Measurements from ENCODE around the gene FAIM2. TPM values are rescaled to one million over a fixed set of nuclear protein-coding genes. Genes with fewer than 3 reads are reported as not detected.
A peak's percentile ranks its signal among the peaks of the same experiment; 100 is the strongest.

FAIM2 gene
- total and polyA plus RNA-seq, 2 donors (not counting 1 experiment from before 2014, with no cell fraction given): 0.50 to 1.00 TPM

DNA sequence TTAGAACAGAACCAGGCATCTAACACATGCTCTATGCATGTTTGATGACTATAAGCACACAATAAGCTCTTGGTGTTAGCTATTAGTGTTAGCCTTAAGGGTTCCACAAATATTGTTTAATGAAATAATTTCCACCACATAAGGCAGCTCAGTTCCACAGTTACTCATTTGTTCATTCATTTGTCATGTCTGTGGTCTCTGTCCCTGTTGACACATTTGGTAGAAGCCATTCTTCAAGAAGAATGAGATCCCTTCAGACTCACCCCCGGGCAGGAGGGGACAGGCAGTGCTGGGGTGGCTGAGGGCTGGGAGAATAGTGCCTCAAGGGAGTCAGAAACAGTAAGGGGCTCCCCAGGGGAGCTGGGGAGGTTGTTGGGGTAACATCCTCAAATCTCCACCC lies 3.7 kb upstream of the FAIM2 start:
- H3K79me2 ChIP-seq (ENCODE audit: control insufficient read depth, insufficient read depth, low read length): no peaks in the 10 kb centered on the region
- H2AFZ ChIP-seq (ENCODE audit: low read length): no peak overlapping the region
- no peak for TF ChIP-seq EZH2 (IDR thresholded peaks at IDR 0.05; ENCODE audit: low read length, missing control alignments)
- TF ChIP-seq, protein P1, sequence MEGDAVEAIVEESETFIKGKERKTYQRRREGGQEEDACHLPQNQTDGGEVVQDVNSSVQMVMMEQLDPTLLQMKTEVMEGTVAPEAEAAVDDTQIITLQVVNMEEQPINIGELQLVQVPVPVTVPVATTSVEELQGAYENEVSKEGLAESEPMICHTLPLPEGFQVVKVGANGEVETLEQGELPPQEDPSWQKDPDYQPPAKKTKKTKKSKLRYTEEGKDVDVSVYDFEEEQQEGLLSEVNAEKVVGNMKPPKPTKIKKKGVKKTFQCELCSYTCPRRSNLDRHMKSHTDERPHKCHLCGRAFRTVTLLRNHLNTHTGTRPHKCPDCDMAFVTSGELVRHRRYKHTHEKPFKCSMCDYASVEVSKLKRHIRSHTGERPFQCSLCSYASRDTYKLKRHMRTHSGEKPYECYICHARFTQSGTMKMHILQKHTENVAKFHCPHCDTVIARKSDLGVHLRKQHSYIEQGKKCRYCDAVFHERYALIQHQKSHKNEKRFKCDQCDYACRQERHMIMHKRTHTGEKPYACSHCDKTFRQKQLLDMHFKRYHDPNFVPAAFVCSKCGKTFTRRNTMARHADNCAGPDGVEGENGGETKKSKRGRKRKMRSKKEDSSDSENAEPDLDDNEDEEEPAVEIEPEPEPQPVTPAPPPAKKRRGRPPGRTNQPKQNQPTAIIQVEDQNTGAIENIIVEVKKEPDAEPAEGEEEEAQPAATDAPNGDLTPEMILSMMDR (conservative IDR thresholded peaks at IDR 0.05 in 1 of 2, IDR thresholded peaks at IDR 0.05 in 1 of 2; ENCODE audit: low read depth in 1 of 2, low read length in 2 of 2): no peak
- H3K9me3 ChIP-seq (ENCODE audit: control insufficient read depth, insufficient read depth, low read depth, low read length): no peaks in the 10 kb centered on the region
- no peaks in the 10 kb centered on the region for H4K20me1 ChIP-seq (ENCODE audit: control insufficient read depth, extremely low read depth, insufficient read depth, low read length)
- peaks cover 2% of the 10 kb centered on the region for H3K4me1 ChIP-seq (ENCODE audit: control insufficient read depth, extremely low read depth, insufficient read depth, low read length)
- H3K27ac ChIP-seq (ENCODE audit: insufficient read depth, low read length): no peak overlapping the region
- no peak overlapping the region for H3K9ac ChIP-seq (ENCODE audit: insufficient read depth, low read length)
- H3K27me3 ChIP-seq (ENCODE audit: control insufficient read depth, insufficient read depth, low read length): no peaks in the 10 kb centered on the region
- no peaks in the 10 kb centered on the region for H3K36me3 ChIP-seq (ENCODE audit: control insufficient read depth, insufficient read depth, low read length)
- no peak overlapping the region for H3K4me3 ChIP-seq (replicated peaks in 1 of 4; ENCODE audit: control extremely low read depth in 1 of 4, insufficient read depth in 1 of 4, low read depth in 3 of 4, low read length in 4 of 4)
- H3K4me2 ChIP-seq (ENCODE audit: extremely low read depth, insufficient read depth, low read length): no peak overlapping the region
- no peak for DNase-seq (ENCODE audit: low read depth in 2 of 2)

DNA sequence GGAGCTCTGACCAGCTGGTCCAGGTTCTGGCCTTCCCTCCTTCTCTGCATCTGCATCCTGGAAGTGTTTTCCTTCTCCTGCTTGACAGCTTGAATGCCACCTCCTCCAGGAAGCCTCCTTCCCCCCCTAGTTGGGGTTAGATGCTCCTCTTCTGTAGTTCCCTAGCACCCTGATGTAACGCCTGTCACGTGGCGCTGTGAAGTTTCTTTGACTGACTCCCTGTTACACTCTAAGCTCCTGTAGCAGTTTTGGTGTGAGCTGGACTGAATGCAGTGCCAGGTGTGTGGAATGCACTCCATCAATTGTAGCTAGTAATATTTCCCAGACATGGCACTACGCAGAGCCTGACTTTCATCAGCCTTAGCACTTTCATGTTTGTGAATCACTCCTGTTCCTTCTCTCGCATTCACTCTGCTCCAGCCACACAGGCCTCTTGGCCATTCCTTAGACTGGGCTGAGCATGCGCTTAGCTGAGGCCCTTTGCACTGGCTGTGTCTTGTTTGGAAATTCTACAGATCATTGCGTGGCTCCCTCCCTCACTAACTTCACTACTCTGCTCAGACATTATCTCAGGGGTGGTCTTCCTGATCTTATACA lies 2.1 kb upstream of the FAIM2 start:
- H3K4me3 ChIP-seq (replicated peaks in 1 of 4; ENCODE audit: control extremely low read depth in 1 of 4, insufficient read depth in 1 of 4, low read depth in 3 of 4, low read length in 4 of 4): no peak overlapping the region
- H2AFZ ChIP-seq (ENCODE audit: low read length): no peak overlapping the region
- H3K79me2 ChIP-seq (ENCODE audit: control insufficient read depth, insufficient read depth, low read length): no peaks in the 10 kb centered on the region
- no peak for DNase-seq (ENCODE audit: low read depth in 2 of 2)
- peaks cover 2% of the 10 kb centered on the region for H3K4me1 ChIP-seq (ENCODE audit: control insufficient read depth, extremely low read depth, insufficient read depth, low read length)
- H3K27me3 ChIP-seq (ENCODE audit: control insufficient read depth, insufficient read depth, low read length): no peaks in the 10 kb centered on the region
- no peak overlapping the region for H3K4me2 ChIP-seq (ENCODE audit: extremely low read depth, insufficient read depth, low read length)
- no peak overlapping the region for H3K9ac ChIP-seq (ENCODE audit: insufficient read depth, low read length)
- no peak for TF ChIP-seq EZH2 (IDR thresholded peaks at IDR 0.05; ENCODE audit: low read length, missing control alignments)
- TF ChIP-seq, protein P1 (conservative IDR thresholded peaks at IDR 0.05 in 1 of 2, IDR thresholded peaks at IDR 0.05 in 1 of 2; ENCODE audit: low read depth in 1 of 2, low read length in 2 of 2): no peak
- H4K20me1 ChIP-seq (ENCODE audit: control insufficient read depth, extremely low read depth, insufficient read depth, low read length): no peaks in the 10 kb centered on the region
- H3K27ac ChIP-seq (ENCODE audit: insufficient read depth, low read length): no peak overlapping the region
- H3K36me3 ChIP-seq (ENCODE audit: control insufficient read depth, insufficient read depth, low read length): no peaks in the 10 kb centered on the region
- no peaks in the 10 kb centered on the region for H3K9me3 ChIP-seq (ENCODE audit: control insufficient read depth, insufficient read depth, low read depth, low read length)

DNA sequence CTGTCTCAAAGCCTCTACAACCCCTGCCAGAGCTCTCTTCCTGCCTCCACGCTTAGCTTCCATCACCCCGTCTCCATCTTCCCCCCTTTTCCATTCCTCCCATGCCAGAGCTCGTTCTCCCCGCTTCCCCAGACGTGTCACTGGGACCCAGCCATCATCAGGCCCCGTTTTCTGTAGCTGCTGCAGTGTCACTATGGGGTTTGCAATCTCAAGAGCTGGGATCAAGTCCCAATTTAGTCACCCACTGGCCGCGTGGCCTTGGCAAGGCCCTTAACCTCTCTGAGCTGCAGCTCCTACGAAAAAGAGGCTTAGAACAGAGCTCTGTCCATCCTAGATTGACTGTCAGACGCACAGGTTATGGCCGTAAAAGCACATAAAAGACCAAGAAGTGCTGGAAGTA lies 901 bp upstream of the FAIM2 start:
- no peaks in the 10 kb centered on the region for H3K36me3 ChIP-seq (ENCODE audit: control insufficient read depth, insufficient read depth, low read length)
- no peak overlapping the region for H2AFZ ChIP-seq (ENCODE audit: low read length)

More for the DNA sequence above, 901 bp upstream of the FAIM2 start:
- H3K9ac ChIP-seq (ENCODE audit: insufficient read depth, low read length): no peak overlapping the region
- H3K4me1 ChIP-seq (ENCODE audit: control insufficient read depth, extremely low read depth, insufficient read depth, low read length): peaks cover 2% of the 10 kb centered on the region
- no peaks in the 10 kb centered on the region for H3K9me3 ChIP-seq (ENCODE audit: control insufficient read depth, insufficient read depth, low read depth, low read length)
- no peak for DNase-seq (ENCODE audit: low read depth in 2 of 2)
- peak overlapping the region; percentile 44 for H3K4me2 ChIP-seq (ENCODE audit: extremely low read depth, insufficient read depth, low read length)
- H4K20me1 ChIP-seq (ENCODE audit: control insufficient read depth, extremely low read depth, insufficient read depth, low read length): no peaks in the 10 kb centered on the region
- H3K27ac ChIP-seq (ENCODE audit: insufficient read depth, low read length): no peak overlapping the region
- peaks cover 5% of the 10 kb centered on the region for H3K27me3 ChIP-seq (ENCODE audit: control insufficient read depth, insufficient read depth, low read length)
- H3K4me3 ChIP-seq (replicated peaks in 1 of 4; ENCODE audit: control extremely low read depth in 1 of 4, insufficient read depth in 1 of 4, low read depth in 3 of 4, low read length in 4 of 4): peak overlapping the region in 1 of 4 experiments; percentile 45
- H3K79me2 ChIP-seq (ENCODE audit: control insufficient read depth, insufficient read depth, low read length): no peaks in the 10 kb centered on the region
- no peak for TF ChIP-seq EZH2 (IDR thresholded peaks at IDR 0.05; ENCODE audit: low read length, missing control alignments)
- TF ChIP-seq, protein P1 (conservative IDR thresholded peaks at IDR 0.05 in 1 of 2, IDR thresholded peaks at IDR 0.05 in 1 of 2; ENCODE audit: low read depth in 1 of 2, low read length in 2 of 2): no peak

Data from fibroblast of lung (primary cell).